ENCODE results near the gene ABLIM3. TPM values are rescaled to one million over a fixed set of nuclear protein-coding genes. Genes with fewer than 3 reads are reported as not detected.

Gene ABLIM3
- total and polyA plus RNA-seq, 2 donors (not counting 3 experiments of a cell fraction or from before 2014, with no cell fraction given), result 16.7 to 42.1 TPM

DNA sequence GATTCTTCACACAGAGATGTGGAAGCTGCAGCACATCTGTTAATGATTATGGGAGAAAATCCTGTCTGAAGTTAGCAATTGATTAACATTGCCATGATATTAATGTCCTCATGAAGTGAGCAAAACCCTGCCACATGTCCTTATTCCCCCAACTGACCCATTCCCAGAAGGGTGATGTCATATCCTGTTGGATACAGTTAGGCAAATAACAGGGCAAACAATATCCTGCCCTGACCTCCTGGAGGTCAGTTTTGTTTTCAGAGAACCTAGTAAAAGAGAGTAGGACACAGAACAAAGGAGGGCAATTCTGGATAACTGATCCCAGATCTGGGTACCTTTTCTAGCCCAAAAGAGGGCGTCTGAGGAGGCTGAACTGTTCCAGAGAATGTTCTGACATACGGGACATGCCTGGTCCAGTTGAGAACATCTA, 11.0 kb downstream of the ABLIM3 start:
- Histone ChIP-seq H3K27me3 (ENCODE audit: control insufficient read depth in 2 of 2, insufficient read depth in 2 of 2, low read length in 2 of 2) (no peaks in the 10 kb centered on the region), H3K4me2 (ENCODE audit: insufficient read depth, low read length) (peak overlapping the region; percentile 61), H3K9ac (replicated peaks; ENCODE audit: extremely low read depth, insufficient read depth, low read length) (peak overlapping the region; percentile 46), H3K9me3 (replicated peaks; ENCODE audit: control insufficient read depth, insufficient read depth, low read length) (no peaks in the 10 kb centered on the region), H2AFZ (ENCODE audit: low read depth, low read length) (peak overlapping the region; percentile 64), H3K9me1 (replicated peaks; ENCODE audit: control insufficient read depth, extremely low read depth, insufficient read depth, low read length) (no peaks in the 10 kb centered on the region), H3K4me3 (replicated peaks in 1 of 3; ENCODE audit: insufficient read depth in 1 of 3, low read depth in 1 of 3, low read length in 3 of 3) (no peak overlapping the region), H3K79me2 (ENCODE audit: control insufficient read depth, insufficient read depth, low read length) (peaks cover 35% of the 10 kb centered on the region), H3K27ac (ENCODE audit: insufficient read depth, low read depth, low read length) (peak overlapping the region; percentile 86), H3K36me3 (ENCODE audit: control insufficient read depth in 2 of 2, extremely low read depth in 1 of 2, insufficient read depth in 2 of 2, low read length in 2 of 2) (no peaks in the 10 kb centered on the region), H4K20me1 (replicated peaks; ENCODE audit: control insufficient read depth, extremely low read depth, insufficient read depth, low read length) (no peaks in the 10 kb centered on the region), H3K4me1 (ENCODE audit: control insufficient read depth, extremely low read depth, insufficient read depth, low read length) (peaks cover 42% of the 10 kb centered on the region)
- ChIA-PET CTCF (interaction anchor here (0.7 to 2.7 kb wide), 6 partner anchors 9 to 77 kb away, joined by 3 to 30 read pairs (median 4); partner anchors contain the start of gene ABLIM3), POLR2A (no interaction called here)
- no TSS peak for BruUV-seq (replicated peaks)
- intact Hi-C loops (cut with micrococcal nuclease), result loop anchor here (1.0 kb wide), 1 partner anchor 60 kb away; no protein-coding TSS in a partner anchor
- dilution Hi-C loops (cut with MboI; ENCODE audit: extremely low pct_ligation_motif_present, low sequenced_read_pairs), result no loop called here
- DNase-seq (ENCODE audit: low read depth, low spot score), result peak; percentile 80
- peak; percentile 88 for FAIRE-seq
- TF ChIP-seq POLR2AphosphoS5 (IDR thresholded peaks at IDR 0.05; ENCODE audit: insufficient read depth, low read depth, low read length) (peak; percentile 29), GATA2 (IDR thresholded peaks at IDR 0.05; ENCODE audit: insufficient read depth, insufficient read length, low read depth, low read length) (no peak), FOS (IDR thresholded peaks at IDR 0.05; ENCODE audit: borderline replicate concordance, insufficient read depth, low read length) (peak; percentile 29), JUN (IDR thresholded peaks at IDR 0.05; ENCODE audit: borderline replicate concordance, insufficient read depth, insufficient read length, low read depth) (peak; percentile 82), MYC (IDR thresholded peaks at IDR 0.05; ENCODE audit: low read depth, low read length) (peak; percentile 73), POLR2A (IDR thresholded peaks at IDR 0.05; ENCODE audit: low read depth, low read length) (no peak)
- TF ChIP-seq, protein P1, sequence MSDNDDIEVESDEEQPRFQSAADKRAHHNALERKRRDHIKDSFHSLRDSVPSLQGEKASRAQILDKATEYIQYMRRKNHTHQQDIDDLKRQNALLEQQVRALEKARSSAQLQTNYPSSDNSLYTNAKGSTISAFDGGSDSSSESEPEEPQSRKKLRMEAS (IDR thresholded peaks at IDR 0.05; ENCODE audit: insufficient read depth, insufficient read length), result no peak
- TF ChIP-seq, protein P2, sequence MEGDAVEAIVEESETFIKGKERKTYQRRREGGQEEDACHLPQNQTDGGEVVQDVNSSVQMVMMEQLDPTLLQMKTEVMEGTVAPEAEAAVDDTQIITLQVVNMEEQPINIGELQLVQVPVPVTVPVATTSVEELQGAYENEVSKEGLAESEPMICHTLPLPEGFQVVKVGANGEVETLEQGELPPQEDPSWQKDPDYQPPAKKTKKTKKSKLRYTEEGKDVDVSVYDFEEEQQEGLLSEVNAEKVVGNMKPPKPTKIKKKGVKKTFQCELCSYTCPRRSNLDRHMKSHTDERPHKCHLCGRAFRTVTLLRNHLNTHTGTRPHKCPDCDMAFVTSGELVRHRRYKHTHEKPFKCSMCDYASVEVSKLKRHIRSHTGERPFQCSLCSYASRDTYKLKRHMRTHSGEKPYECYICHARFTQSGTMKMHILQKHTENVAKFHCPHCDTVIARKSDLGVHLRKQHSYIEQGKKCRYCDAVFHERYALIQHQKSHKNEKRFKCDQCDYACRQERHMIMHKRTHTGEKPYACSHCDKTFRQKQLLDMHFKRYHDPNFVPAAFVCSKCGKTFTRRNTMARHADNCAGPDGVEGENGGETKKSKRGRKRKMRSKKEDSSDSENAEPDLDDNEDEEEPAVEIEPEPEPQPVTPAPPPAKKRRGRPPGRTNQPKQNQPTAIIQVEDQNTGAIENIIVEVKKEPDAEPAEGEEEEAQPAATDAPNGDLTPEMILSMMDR (IDR thresholded peaks at IDR 0.05; ENCODE audit: extremely low read depth in 1 of 2, insufficient read depth in 1 of 2, low read depth in 1 of 2, low read length in 2 of 2), result no peak
